GM18505 (cell line): ENCODE results near the gene DAB2IP.

Source experiments
- ATAC-seq: cut with Tn5 transposase; IDR thresholded peaks from one replicate; pipeline ENCODE4 v1.9.1; 2021; ENCODE audit not compliant: unreplicated experiment
- POLR2A ChIP-seq: IDR thresholded peaks from 4 replicates; pipeline ENCODE4 v1.6.1; 2011; ENCODE audit warnings: borderline replicate concordance; ENCODE audit not compliant: insufficient read depth, insufficient read length; ENCODE audit errors: extremely low read depth

DAB2IP gene

GRCh38 chr9:121827251-121827967 lies 176.0 kb downstream of the DAB2IP start:
- ATAC-seq, result no peak
- TF ChIP-seq POLR2A, result no peak

DNA sequence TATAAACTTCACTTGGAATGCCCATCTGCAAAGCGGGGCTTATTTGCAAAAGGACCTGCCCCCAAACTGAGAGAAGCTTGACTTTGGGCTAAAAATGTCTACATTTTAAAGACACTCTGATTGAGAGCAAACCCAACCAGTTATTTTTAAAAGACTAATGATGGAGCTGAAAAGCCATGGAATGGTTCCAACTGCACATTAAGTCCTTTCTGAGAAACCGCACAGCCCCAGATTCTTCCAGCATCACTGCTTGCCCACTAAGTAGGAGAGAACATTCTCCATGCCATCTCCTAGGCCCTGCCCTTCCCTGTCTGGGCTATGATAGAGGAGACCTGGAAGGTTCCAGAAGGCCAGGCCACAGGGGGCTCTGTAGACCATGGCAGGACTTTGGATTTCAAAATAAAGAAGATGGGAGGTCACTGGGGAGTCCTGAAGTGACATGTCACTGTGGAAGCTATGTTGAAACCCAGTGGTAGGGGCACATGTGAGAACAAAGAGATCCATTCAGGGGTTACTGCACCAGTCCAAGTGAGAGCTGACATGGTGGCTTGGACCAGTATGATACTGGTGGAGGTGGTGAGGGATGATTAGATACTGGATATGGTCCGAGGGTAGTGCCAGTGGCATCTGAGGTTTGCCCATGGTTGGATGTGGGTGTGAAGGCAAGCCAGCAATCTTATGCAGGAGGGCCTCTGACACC lies 179.2 kb downstream of the DAB2IP start:
- no peak for TF ChIP-seq POLR2A
- ATAC-seq, result no peak

DNA sequence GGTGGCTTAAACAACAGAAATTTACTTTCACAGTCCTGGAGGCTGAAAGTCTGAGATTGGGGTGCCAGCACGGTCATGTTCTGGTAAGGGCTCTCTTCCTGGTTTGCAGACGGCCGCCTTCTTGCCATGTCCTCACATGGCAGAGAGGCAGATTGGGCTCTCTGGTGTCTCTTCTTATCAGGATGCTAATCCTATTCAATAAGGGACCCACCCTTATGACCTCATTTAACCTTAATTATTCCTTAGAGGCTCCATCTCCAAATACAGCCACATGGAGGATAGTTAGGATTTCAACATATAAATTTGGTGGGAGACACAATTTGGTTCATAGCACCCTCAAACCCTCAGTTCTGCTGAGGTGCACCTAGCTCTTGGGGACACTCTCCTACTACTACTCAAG lies 180.4 kb downstream of the DAB2IP start:
- TF ChIP-seq POLR2A, result no peak
- no peak for ATAC-seq

DNA sequence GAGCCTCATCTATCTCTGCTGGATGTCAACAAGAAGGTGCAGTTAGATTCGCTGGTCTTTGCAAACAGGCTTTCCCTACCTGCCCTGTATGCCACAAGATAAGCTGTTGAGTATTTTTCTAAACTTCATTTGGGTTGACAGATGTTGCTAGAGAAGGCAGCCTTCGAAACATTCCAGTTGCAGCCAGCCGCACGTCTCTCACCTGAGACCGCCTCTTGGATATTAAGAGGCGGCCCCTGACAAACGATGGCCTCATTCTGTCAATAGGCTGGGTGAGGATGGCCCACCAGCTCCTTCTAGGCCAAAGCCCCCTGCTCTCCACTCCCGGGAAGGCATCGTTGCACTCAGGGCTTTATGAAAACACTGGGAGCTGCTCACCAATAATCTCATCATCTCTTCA lies 181.6 kb downstream of the DAB2IP start:
- no peak for ATAC-seq
- TF ChIP-seq POLR2A, result no peak
